ENCODE results near the gene SHMT2. TPM values are rescaled to one million over a fixed set of nuclear protein-coding genes. Genes with fewer than 3 reads are reported as not detected.

Gene SHMT2
- total and polyA plus RNA-seq, 2 of the 13 experiments (the other 11 are each of a cell fraction or from before 2014, with no cell fraction given): 181 to 393 TPM

GRCh38 chr12:57208631-57209282 lies 20.8 kb upstream of the SHMT2 start (continued):
- no peak for TF ChIP-seq PAXIP1 (CRISPR knock-in tag; conservative IDR thresholded peaks at IDR 0.05)

GRCh38 chr12:57209916-57210315 lies 19.6 kb upstream of the SHMT2 start:
- no peak for FAIRE-seq
- BruUV-seq (replicated peaks): no TSS peak
- intact Hi-C loops (cut with micrococcal nuclease; ENCODE audit: unreplicated experiment): no loop called here
- TF ChIP-seq ELK4 (CRISPR knock-in tag; IDR thresholded peaks at IDR 0.05; ENCODE audit: borderline replicate concordance) (no peak), TAF15 (IDR thresholded peaks at IDR 0.05; ENCODE audit: low read depth, low read length, poor library complexity, severe bottlenecking) (no peak), MED8 (CRISPR knock-in tag; IDR thresholded peaks at IDR 0.05; ENCODE audit: insufficient replicate concordance) (no peak), BRCA1 (CRISPR knock-in tag; IDR thresholded peaks at IDR 0.05) (no peak), ATM (IDR thresholded peaks at IDR 0.05; ENCODE audit: borderline replicate concordance) (no peak), ZNF350 (CRISPR knock-in tag; IDR thresholded peaks at IDR 0.05; ENCODE audit: borderline replicate concordance, low read depth) (no peak), KLF6 (CRISPR knock-in tag; IDR thresholded peaks at IDR 0.05) (no peak), FOXJ3 (CRISPR knock-in tag; IDR thresholded peaks at IDR 0.05; ENCODE audit: borderline replicate concordance) (no peak), ZNF788 (CRISPR knock-in tag; IDR thresholded peaks at IDR 0.05; ENCODE audit: borderline replicate concordance) (no peak), CAMTA2 (CRISPR knock-in tag; IDR thresholded peaks at IDR 0.05; ENCODE audit: borderline replicate concordance) (no peak), ZBTB44 (CRISPR knock-in tag; IDR thresholded peaks at IDR 0.05) (no peak), MED1 (CRISPR knock-in tag; IDR thresholded peaks at IDR 0.05) (no peak), NRL (CRISPR knock-in tag; IDR thresholded peaks at IDR 0.05; ENCODE audit: borderline replicate concordance) (no peak), DR1 (CRISPR knock-in tag; IDR thresholded peaks at IDR 0.05) (no peak)

More at GRCh38 chr12:57209916-57210315, 19.6 kb upstream of the SHMT2 start:
- Histone ChIP-seq H3K79me2 (ENCODE audit: insufficient read depth, low read length) (no peaks in the 10 kb centered on the region), H3K4me3 (replicated peaks in 1 of 3; ENCODE audit: insufficient read depth in 1 of 3, low read depth in 2 of 3, low read length in 3 of 3) (no peak overlapping the region), H3K4me2 (ENCODE audit: low read depth, low read length) (no peak overlapping the region), H3K27ac (ENCODE audit: extremely low read length, insufficient read depth, low read length) (no peak overlapping the region), H3K4me1 (ENCODE audit: insufficient read depth, low read length) (peaks cover 12% of the 10 kb centered on the region), H4K20me1 (ENCODE audit: insufficient read depth, low read length) (peaks cover 9% of the 10 kb centered on the region; the same call in 1 of the 2 replicates), H2AFZ (ENCODE audit: low read length) (no peak overlapping the region), H3K9ac (ENCODE audit: insufficient read depth, low read depth, low read length) (no peak overlapping the region), H3K27me3 (ENCODE audit: control insufficient read depth in 1 of 2, insufficient read depth in 2 of 2, low read length in 2 of 2) (peaks cover 2 to 4% of the 10 kb centered on the region in 2 experiments; a peak in 4 of 5 replicates), H3K9me3 (ENCODE audit: low read length) (no peaks in the 10 kb centered on the region), H3K36me3 (replicated peaks in 1 of 2; ENCODE audit: control insufficient read depth in 1 of 2, insufficient read depth in 2 of 2, low read length in 2 of 2) (peaks cover 37 to 67% of the 10 kb centered on the region in 2 experiments; a peak in 4 of 5 replicates)
- ChIA-PET POLR2A (no interaction called here), CTCF (ENCODE audit: low intra/inter-chr PET ratio, low total read pairs) (interaction anchor here (9.8 kb wide), 1 partner anchor 30 kb away, joined by 308 read pairs; a partner anchor contains a TSS)
- WGBS (ENCODE audit: low lambda C conversion rate): 84% methylated on average over 3 of the region's 8 CpGs
- in situ Hi-C loops (cut with HindIII; ENCODE audit: extremely low pct_ligation_motif_present, low pct_unique_long_range_greater_than_20kb): no loop called here
- ATAC-seq (no peak), DNase-seq (ENCODE audit: low spot score) (no peak)

Measured in HepG2 (cell line).